OCI-LY7 (cell line): ENCODE results near the gene HSF2. TPM values are rescaled to one million over a fixed set of nuclear protein-coding genes. Genes with fewer than 3 reads are reported as not detected.

Experiments used
- BruUV-seq: library from RNA; stranded (reverse); fragments of 400-500 nt; replicated peaks from 2 replicates; lab custom pipeline; 2021; lab: Mats Ljungman, UMichigan
- CTCF ChIA-PET: fragments of 300-600 bp; sonication (Branson Sonifier 250); formaldehyde crosslinking; loops from one replicate; lab custom pipeline; 2022; ENCODE audit warnings: antibody characterized with exemption; ENCODE audit not compliant: unreplicated experiment; lab: Charles Lee
- POLR2A ChIA-PET: fragments of 300-600 bp; sonication (Branson Sonifier 250); formaldehyde crosslinking; loops from one replicate; lab custom pipeline; 2022; ENCODE audit warnings: antibody characterized with exemption; lab: Charles Lee
- DNase-seq: peaks from one replicate; pipeline ENCODE4 v3.0.0-alpha.2; 2015; ENCODE audit warnings: low spot score
- H2AFZ ChIP-seq: fragments of 200-600 bp; sonication (generic), shearing (Covaris generic); 2 replicates; pipeline ENCODE4 v1.6.1; 2014; ENCODE audit warnings: mild to moderate bottlenecking, antibody characterized with exemption, low read length, moderate library complexity
- H3K27ac ChIP-seq: fragments of 200-600 bp; sonication (generic); 2 replicates; pipeline ENCODE4 v1.5.1; 2014; ENCODE audit warnings: mixed run types, low read depth, mild to moderate bottlenecking, moderate library complexity, low read length, inconsistent platforms; ENCODE audit not compliant: poor library complexity, severe bottlenecking
- H3K36me3 ChIP-seq: fragments of 200-600 bp; sonication (generic); 2 replicates; pipeline ENCODE4 v1.6.1; 2014; ENCODE audit warnings: mild to moderate bottlenecking, antibody characterized with exemption, low read length, moderate library complexity, mixed read lengths; ENCODE audit not compliant: insufficient read depth
- H3K4me1 ChIP-seq: fragments of 200-600 bp; sonication (generic); 2 replicates; pipeline ENCODE4 v1.5.1; 2014; ENCODE audit warnings: mild to moderate bottlenecking, low read length; ENCODE audit not compliant: insufficient read depth, poor library complexity, severe bottlenecking
- H3K4me2 ChIP-seq: fragments of 200-600 bp; sonication (generic); 2 replicates; pipeline ENCODE4 v1.6.1; 2014; ENCODE audit warnings: mild to moderate bottlenecking, low read length
- H3K4me3 ChIP-seq: fragments of 200-600 bp; sonication (generic); 2 replicates; pipeline ENCODE4 v1.5.1; 2014; ENCODE audit warnings: mild to moderate bottlenecking, low read depth, low read length; ENCODE audit not compliant: poor library complexity, severe bottlenecking
- H3K79me2 ChIP-seq: fragments of 200-600 bp; sonication (generic); 2 replicates; pipeline ENCODE4 v1.6.1; 2016; ENCODE audit warnings: low read depth, mild to moderate bottlenecking, low read length, moderate library complexity, mixed read lengths; ENCODE audit not compliant: insufficient read depth
- H3K9me2 ChIP-seq: fragments of 200-600 bp; sonication (generic); 2 replicates; pipeline ENCODE4 v1.6.1; 2016; ENCODE audit warnings: mild to moderate bottlenecking, low read length, mixed read lengths; ENCODE audit not compliant: insufficient read depth
- H3K9me3 ChIP-seq: fragments of 200-600 bp; sonication (generic); 2 replicates; pipeline ENCODE4 v1.6.1; 2014; ENCODE audit warnings: mild to moderate bottlenecking, mixed run types, low read length, mixed read lengths
- H4K20me1 ChIP-seq: fragments of 200-600 bp; sonication (generic); 2 replicates; pipeline ENCODE4 v1.6.1; 2014; ENCODE audit warnings: mild to moderate bottlenecking, antibody characterized with exemption, low read length, moderate library complexity, mixed read lengths; ENCODE audit not compliant: insufficient read depth
- EZH2phosphoT487 ChIP-seq: fragments of 200-600 bp; sonication (generic); IDR thresholded peaks from 2 replicates; pipeline ENCODE4 v1.6.1; 2018; ENCODE audit warnings: low read depth, borderline replicate concordance, mild to moderate bottlenecking, mixed run types, antibody characterized with exemption, low read length, moderate library complexity, mixed read lengths
- intact Hi-C: fragments of 100-400 bp; cut with micrococcal nuclease; formaldehyde crosslinking; loops from one replicate; pipeline ENCODE4 v1.10.0; 2022; ENCODE audit not compliant: unreplicated experiment
- total RNA-seq, 2 experiments: library from RNA; depleted of rRNA in 1 of 2; stranded (reverse); fragments of >200 nt in 1 of 2; shearing (Covaris generic) in 1 of 2; gene quantifications; 2 replicates each; pipeline ENCODE4 v1.2.3, GENCODE V29; 2014 to 2022
- TF ChIP-seq, protein P1 (sequence below): fragments of 200-600 bp; sonication (generic); conservative IDR thresholded peaks from 2 replicates; pipeline ENCODE4 v1.5.1; 2014; ENCODE audit warnings: mild to moderate bottlenecking, antibody characterized with exemption, low read length, moderate library complexity, mixed read lengths

Gene HSF2
- total RNA-seq, 2 experiments from 2014 or later = 12.1 to 29.6 TPM

DNA sequence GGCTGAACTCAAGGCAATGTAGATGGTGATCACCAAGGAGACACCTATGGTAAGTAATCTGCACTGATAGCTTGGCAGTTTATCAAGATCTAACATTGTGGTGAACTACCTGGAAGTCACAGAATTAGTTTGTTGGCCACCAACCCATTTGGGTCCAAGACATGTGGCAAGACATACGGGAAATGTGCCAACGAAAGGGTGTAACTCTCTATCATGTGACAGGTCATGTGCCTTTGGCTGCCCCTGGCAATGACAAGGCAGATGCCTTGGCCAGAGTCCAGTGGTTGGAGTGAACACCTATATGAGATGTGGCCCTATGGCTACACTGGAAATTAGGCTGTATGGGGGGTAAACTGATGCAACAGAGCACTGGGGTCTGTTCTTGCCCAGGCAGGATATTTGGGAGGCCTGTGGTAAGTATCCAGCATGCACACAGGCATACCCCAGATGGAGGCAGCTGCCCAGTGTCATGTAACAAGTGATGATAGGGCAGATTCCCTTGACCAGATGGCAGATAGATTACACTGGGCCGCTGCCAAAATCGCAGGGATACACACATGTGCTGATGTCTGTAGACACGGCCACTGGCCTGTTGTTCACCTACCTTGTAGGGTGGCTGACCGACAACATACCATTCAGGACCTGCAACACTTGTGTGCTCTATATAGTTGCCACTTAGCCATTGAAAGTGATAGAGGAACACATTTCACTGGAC lies 35.5 kb upstream of the HSF2 start:
- Histone ChIP-seq H3K27ac (no peak overlapping the region), H3K9me3 (no peaks in the 10 kb centered on the region), H3K79me2 (no peaks in the 10 kb centered on the region), H3K4me2 (no peak overlapping the region), H3K4me1 (no peaks in the 10 kb centered on the region), H3K4me3 (no peak overlapping the region), H3K36me3 (no peaks in the 10 kb centered on the region), H4K20me1 (no peaks in the 10 kb centered on the region), H3K9me2 (no peaks in the 10 kb centered on the region), H2AFZ (no peak overlapping the region)
- intact Hi-C loops = no loop called here
- ChIA-PET CTCF (no interaction called here), POLR2A (no interaction called here)
- TF ChIP-seq, protein P1, sequence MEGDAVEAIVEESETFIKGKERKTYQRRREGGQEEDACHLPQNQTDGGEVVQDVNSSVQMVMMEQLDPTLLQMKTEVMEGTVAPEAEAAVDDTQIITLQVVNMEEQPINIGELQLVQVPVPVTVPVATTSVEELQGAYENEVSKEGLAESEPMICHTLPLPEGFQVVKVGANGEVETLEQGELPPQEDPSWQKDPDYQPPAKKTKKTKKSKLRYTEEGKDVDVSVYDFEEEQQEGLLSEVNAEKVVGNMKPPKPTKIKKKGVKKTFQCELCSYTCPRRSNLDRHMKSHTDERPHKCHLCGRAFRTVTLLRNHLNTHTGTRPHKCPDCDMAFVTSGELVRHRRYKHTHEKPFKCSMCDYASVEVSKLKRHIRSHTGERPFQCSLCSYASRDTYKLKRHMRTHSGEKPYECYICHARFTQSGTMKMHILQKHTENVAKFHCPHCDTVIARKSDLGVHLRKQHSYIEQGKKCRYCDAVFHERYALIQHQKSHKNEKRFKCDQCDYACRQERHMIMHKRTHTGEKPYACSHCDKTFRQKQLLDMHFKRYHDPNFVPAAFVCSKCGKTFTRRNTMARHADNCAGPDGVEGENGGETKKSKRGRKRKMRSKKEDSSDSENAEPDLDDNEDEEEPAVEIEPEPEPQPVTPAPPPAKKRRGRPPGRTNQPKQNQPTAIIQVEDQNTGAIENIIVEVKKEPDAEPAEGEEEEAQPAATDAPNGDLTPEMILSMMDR = no peak
- no TSS peak for BruUV-seq
- no peak for DNase-seq

DNA sequence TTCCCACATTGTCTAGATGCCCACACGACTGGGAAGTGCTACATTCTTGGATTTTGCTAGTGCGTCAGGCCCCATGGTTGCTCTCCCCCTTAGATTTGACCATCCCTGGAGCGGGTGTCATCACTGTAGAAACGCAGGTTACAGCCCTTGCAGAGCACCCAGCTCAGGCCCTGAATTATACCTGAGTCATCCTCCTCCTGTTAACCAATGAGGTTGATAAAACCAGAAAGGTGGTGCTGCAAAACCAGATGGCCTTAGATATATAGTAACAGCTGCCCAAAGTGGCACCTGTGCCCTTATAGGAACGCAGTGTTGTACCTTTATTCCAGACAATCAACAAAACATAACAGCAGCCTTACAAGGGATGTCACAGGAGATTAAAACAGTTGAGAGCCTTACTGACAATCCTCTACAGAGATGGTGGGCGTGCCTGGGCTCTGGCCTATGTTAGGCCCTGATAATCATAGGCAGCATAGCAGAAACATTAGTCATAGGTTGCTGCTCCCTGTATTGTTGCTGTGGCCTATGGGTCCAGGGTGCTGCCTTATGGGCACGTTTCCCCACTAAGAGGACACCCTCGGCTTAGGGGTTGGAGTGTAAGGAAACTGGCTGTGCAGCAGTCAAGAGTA lies 33.6 kb upstream of the HSF2 start:
- TF ChIP-seq EZH2phosphoT487 = no peak
- TF ChIP-seq, protein P1 = no peak
- ChIA-PET POLR2A (no interaction called here), CTCF (no interaction called here)
- no peak for DNase-seq
- Histone ChIP-seq H3K36me3 (no peaks in the 10 kb centered on the region), H2AFZ (no peak overlapping the region), H3K79me2 (no peaks in the 10 kb centered on the region), H3K9me3 (no peaks in the 10 kb centered on the region), H3K9me2 (no peaks in the 10 kb centered on the region), H4K20me1 (no peaks in the 10 kb centered on the region), H3K4me1 (no peaks in the 10 kb centered on the region), H3K27ac (no peak overlapping the region), H3K4me2 (no peak overlapping the region), H3K4me3 (no peak overlapping the region)
- intact Hi-C loops = no loop called here
- BruUV-seq = no TSS peak

DNA sequence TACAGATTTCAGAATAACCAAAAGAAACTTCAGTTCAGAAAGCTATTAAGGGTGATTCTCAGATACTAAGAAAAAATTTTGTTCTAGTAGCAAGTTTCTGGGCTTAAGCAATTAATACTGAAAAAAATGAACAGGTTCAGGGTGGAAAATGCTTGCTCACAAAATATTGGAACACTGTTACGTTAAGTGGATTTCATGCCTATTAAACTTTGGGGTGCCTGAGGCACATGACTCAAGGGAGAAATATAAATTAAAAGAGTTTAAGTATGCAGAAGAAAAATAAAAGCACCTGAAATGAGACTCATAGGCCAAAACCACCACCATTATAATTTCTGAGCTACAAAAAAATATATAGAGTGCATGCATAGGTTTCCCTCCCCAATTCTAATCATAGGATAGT lies 32.3 kb upstream of the HSF2 start:
- BruUV-seq = no TSS peak
- no peak for TF ChIP-seq EZH2phosphoT487
- TF ChIP-seq, protein P1 = no peak
- Histone ChIP-seq H4K20me1 (no peaks in the 10 kb centered on the region), H3K27ac (no peak overlapping the region), H3K9me3 (no peaks in the 10 kb centered on the region), H3K79me2 (no peaks in the 10 kb centered on the region), H3K36me3 (no peaks in the 10 kb centered on the region), H2AFZ (no peak overlapping the region), H3K4me1 (no peaks in the 10 kb centered on the region), H3K4me2 (no peak overlapping the region), H3K9me2 (no peaks in the 10 kb centered on the region), H3K4me3 (no peak overlapping the region)
- no peak for DNase-seq
- intact Hi-C loops = no loop called here
- ChIA-PET CTCF (no interaction called here), POLR2A (no interaction called here)
